NCI-H146 treated with DMSO at 0.1 percent for 48 hours (cell line): Measurements from ENCODE around the gene TCF7L2.

Experiments used
- DNase-seq: peaks from one replicate; lab custom pipeline; 2025; ENCODE audit not compliant: unreplicated experiment; lab: John Stamatoyannopoulos, UW

Gene TCF7L2

DNA sequence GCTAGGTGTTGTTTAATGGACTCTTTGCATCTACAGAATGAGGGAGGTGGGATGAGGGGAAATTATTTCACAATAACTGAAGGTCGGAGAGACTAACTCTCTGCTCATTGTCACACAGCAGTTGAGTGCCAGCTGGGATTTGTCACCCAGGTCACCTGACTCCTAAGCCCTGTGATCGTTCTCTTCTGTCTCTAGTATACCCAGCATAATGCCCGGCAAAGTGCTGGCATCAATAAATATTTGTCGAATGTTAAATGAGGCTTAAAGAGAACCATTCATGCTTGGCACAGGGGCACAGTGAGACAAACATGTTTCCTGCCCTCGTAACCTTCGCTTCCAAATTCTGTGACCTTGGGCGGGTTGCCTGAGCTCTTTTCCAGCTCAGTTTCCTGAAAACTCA, 70.8 kb downstream of the TCF7L2 start:
- DNase-seq: no peak

- no peak for DNase-seq
Measured at GRCh38 chr10:113021268-113022040, 71.4 kb downstream of the TCF7L2 start.

GRCh38 chr10:113022265-113022664, 72.2 kb downstream of the TCF7L2 start:
- DNase-seq: no peak

- no peak for DNase-seq
Measured at GRCh38 chr10:113023017-113023416, 73.0 kb downstream of the TCF7L2 start.

GRCh38 chr10:113024930-113025329, 74.9 kb downstream of the TCF7L2 start:
- no peak for DNase-seq

DNA sequence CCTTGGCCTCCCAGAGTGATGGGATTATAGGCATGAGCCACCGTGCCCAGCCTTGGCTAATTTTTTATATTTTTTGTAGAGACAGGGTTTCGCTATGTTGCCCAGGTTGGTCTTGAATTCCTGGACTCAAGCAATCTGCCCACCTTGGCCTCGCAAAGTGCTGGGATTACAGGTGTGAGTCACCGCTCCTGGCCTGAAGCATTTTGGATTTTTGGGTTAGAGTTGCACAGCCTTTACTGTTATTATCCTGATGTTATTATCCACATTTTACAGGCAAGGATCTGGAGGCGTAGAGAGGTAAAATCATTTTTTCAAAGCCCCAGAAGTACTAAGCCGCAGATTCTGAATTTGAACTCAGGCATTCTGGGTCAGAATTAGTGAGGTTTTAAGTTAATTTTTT, 75.4 kb downstream of the TCF7L2 start:
- no peak for DNase-seq

DNA sequence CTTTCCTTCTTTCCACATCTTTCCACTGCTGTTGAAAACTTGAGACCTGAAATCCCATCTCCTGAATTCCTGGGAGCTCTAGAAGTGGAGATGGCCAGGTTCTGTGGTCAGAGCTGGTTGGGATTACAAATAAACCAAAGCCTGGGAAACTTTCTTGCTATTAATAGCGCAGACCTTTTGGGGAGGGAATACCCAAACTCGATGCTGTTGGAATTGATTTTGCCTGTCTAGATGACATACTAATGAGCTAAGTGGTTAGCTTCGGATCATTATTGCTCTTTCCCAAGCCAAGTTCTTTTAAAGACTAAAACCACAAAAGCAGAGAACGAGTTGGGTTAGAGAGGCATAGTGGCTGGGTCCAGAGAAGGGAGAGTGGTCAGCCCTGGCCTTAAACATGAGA, 76.6 kb downstream of the TCF7L2 start:
- no peak for DNase-seq

DNA sequence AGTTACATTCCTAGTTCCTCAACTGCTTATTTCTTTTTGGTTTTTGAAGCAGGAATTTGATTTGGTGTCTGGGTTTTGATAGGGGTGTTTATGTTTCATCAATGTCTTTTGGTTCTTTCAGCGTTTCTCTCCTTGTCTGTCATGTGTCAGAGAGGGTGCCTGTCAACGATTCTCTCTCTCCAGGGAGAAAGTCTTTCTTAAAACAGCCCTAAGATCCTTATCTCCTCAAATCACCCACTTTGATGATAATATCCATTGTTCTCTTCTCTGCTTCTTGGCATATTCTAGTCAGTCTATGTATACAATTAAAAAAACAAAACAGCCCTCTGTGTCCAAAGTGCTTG, 77.2 kb downstream of the TCF7L2 start:
- DNase-seq: no peak

DNA sequence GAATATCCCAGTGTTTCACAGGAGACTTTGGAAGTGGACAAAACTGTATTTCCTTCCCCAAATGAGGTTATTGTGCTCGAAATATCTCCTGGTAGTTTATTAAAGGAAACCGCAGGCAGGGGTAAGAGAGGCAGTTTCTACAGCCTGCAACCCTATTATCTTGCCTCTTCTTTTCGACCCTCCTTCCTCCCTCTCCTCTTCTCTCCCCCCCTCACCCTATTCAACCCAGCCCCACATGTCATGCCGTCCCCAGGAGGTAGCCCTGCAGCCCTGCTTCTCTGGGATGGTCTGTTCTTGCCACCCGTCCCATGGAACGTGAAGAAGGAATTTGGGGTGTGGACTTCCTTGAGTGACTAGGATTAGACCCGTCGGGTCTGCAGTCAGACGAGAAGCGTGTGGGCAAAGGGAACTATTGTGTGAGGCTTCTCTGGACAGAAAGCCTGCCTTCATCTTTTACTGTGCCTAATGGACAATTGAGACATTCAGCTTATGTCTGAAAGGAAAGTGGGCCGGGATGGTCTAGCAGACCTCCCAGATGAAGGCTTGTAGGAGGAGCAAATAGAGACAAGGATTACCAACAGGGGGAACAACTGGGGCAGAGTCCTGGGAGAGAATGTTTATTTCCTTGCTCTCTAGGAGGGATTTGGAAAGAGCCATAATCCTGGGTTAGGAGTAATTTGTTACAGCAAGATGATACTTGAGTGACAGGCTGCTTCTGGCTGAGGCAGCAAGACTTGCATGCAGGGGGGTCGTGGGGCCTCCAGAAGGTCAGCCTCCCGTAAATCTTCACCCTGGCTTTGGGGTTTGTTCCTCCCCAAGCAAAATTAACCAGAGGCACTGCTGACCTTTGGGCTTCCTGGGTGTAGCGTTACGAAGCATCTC, 77.8 kb downstream of the TCF7L2 start:
- no peak for DNase-seq

DNA sequence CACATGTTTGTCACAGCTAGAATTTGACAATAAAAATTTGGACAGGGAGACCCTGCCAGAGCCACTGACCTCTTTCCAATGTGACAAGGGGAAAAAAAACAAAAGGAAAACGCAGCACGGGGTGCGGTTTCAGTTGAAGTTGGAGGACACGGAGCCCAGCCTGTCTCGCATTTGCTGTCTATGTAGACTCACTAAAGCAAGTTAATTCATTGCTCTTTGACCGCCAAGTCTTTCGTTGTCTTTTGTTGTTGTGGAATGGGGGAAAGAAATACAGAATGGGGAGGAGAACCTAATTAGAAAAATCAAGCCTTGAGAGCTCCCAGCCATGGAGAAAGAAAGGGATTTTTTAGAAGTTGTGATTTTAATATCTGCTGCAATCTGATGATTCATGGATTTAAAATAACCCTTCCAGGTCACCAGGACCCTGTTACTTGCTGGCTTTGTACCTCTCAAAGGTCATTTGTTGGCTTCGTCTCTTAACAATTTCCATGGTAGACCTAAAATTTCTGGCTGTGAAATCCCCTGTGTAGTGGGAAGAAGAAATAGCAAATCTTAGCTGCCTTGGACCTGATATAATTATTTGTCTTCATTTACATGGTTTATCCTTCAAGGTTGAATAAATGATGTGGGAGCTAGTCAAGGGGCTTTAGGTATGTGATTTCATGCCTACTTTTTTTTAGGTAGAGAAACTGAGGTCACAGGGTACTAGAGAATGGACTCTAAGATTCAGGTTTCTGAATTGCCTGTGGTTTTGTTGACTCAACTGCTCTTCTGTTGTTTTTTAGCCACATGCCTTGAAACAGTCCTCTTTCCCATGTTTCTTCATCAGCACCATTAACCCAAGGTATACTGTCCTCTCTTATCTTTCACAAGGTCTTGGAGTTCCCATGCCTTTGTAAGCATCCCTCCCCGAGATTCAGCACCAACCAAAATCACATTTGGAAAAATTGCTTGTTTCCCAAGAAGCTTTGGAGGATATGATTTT, 78.7 kb downstream of the TCF7L2 start:
- DNase-seq: no peak

- no peak for DNase-seq
Measured at GRCh38 chr10:113030453-113030852, 80.4 kb downstream of the TCF7L2 start.

- DNase-seq: no peak
Measured at GRCh38 chr10:113031147-113031546, 81.1 kb downstream of the TCF7L2 start.

GRCh38 chr10:113033991-113034390, 83.9 kb downstream of the TCF7L2 start:
- DNase-seq: no peak

DNA sequence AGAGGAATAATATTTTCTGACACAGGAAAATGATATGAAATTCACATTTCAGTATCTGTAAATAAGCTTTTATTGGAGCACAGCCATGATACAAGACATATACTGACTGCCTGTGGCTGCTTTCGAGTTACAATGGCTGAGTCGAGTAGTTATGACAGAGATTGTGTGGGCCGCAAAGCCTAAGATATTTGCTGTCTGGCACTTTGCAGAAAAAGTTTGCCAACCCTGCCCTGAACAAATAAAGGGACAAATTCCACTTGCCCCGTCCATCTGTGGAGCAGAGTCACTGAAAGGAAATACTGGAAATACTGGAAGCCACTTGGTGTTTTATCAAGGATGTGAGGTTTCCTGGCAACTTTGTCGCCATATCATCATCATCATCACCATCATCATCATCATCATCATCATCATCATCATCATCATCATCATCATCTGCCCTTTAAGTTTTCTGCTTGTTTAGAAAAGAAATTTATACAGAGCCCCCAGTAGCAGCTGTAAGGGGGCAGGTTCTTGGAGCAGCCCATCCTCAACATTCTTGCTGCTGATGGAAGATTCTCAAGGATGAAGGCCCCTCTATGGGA, 85.8 kb downstream of the TCF7L2 start:
- no peak for DNase-seq

DNA sequence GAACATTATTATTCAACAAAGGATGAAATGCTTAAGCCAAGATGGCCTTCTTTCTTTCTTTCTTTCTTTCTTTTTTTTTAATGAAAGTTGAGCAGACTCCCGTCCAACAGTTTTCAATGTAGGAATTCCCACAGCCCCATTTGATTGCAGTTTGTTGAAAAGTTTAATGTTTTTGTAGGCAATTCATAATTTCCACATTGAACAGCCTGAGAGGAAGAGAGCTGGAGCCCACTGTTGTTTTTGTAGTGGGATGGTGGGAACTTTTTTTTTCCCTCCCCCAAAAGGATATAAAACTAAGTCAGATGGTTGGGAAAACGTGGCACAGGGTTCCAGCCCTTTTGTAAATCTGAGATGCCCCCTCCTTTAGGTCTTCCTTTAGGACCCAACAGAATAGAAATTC, 86.6 kb downstream of the TCF7L2 start:
- no peak for DNase-seq

DNA sequence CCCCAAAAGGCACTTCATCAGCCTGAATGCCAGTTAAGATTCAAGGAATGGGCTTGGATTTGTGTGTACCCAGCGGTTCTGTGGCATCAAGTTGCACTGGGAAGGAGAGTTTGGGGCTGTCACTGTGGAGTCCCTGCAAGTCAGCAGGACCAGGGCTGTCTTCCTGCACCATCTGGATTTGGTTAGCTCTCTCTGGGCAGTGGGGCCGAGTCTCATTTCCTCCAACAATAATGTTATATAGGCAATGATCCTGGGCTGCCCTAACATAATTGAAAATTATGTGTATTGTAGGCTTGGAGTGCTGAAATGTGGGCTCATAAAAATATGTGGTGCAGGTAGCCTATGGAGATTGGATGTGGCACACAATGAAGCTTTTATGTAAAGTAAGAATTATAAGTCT, 87.2 kb downstream of the TCF7L2 start:
- no peak for DNase-seq

GRCh38 chr10:113038183-113038582, 88.1 kb downstream of the TCF7L2 start:
- no peak for DNase-seq

DNA sequence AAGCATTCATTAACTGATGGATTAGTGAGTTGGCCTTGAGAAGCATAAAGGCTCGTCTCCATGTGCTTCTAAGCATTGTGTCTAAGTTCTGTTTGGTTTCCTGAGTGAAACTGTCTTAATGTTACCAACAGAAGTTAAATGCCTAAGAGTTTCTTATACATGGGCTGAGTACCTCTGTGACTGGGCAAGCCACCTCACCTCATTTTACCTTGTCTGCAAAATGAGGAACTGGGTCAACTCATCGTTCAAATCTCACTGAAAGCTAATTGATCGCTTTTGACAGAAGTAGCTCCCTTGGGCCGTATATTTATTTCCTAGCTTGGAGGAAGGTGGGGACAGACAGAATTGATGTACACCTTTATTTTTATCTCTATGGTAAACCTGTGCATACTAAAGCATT, 88.9 kb downstream of the TCF7L2 start:
- DNase-seq: no peak

- DNase-seq: no peak
Measured at GRCh38 chr10:113041324-113041723, 91.3 kb downstream of the TCF7L2 start.

DNA sequence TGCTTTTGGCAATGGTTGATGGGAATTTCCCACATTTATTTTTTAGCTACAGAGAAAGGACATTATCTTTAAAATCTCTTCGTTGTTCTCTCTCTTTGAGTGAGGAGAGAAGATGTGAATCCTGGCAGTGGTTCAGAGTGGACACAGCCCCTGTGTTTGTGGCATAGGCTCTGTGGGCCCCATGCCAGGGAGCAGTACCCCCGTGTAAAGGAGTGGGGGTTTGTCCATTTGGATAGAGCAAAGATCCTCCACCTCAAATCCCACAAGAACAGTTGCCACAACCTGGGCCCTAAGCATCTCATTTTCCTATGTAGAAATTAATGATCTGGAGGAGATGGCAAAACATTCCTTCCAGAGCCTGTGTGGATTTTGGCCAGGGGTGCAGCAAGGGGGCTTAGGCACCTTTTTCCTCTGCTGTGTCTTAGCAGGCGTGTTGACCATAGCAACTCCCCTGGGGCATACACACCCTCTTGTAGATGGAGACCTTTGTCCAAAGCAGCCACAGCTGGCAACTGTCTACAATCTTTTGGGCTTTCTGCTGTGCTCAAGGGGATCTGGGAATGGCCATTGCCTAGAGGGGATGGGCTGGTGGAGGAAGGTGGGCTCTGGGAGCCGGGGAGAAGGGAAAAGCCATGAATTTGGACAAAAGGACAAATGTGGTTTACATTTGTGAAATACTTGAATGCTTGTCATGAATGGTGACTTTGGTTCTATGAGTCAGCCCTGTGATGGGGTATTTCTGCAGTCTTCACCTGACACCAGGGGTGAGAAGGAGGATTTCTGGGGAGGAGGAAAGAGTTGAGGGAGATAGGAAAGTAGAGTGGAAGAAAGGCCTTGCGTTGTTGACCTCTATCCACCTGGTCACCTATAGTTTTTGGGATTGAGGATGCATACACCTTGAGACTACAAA, 92.0 kb downstream of the TCF7L2 start:
- no peak for DNase-seq
